GM15510 (cell line): ENCODE results near the gene DAP.

Source experiments
- POLR2A ChIP-seq: IDR thresholded peaks from 3 replicates; pipeline ENCODE4 v1.6.1; 2011; ENCODE audit warnings: borderline replicate concordance; ENCODE audit not compliant: insufficient read length; ENCODE audit errors: extremely low read depth

DAP gene

DNA sequence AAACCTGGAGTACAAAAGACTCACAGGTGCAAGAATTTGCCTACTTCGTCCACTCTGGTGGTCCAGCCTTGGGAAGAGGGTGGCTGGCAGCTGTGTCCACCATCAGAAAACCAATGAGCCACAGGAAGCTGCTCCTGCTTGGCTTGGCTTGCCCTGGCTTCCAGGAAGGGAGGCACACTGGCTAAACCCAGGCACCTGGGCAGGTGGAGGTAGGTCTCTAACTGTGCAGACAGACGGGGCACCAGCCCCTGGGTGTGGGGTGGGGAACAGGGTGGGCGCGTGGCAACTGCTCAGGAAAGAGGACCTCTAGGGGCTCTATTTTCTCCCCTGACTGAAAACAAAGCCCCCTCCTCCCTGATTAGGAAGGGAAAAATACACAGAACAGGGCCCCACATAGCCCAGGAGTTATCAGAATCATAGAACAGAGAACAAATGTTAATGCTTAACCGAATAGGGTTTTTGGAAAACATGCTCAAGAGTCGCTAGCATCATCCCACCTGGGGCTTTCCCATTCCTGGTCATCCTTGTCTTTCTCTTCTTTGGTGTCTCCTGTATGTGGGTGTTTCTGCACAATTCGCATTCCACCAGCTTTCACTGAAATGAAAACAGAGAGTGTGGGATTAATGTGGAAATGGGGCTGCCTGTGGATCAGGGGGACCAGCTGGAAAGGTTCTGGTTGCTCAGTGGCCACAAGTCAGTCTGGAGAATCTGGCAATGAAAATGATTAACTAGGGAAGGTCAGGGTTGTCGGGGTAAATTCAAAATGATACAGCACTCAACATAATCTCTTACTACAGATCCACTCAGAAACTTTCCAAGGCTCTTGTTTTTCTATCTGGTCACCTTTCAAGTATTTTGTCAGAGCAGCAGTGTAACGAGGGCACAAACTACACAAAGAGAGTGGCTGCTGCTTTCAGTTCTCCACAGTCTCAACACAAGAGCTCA, 13.1 kb downstream of the DAP start:
- no peak for TF ChIP-seq POLR2A

- TF ChIP-seq POLR2A, result no peak
Measured at GRCh38 chr5:10746711-10747110, 14.3 kb downstream of the DAP start.

DNA sequence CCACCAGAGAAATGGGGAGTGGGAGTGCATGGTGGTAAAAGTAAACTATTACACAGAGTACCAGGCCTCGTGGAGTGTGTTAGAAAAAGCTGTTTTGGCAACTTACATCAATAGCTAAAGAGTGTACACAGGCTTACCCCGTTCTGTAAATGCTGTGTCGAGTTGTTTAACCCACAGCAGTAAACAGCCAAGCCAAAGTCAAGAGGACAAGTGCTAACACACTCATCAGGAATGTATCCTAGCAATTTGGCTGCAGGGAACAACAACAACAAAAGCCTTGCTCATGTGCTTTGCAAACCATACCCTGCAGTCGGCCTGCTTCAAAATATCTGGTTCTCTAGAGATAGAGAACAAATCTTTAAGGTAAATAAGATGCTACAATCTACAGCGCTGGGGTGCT, 15.9 kb downstream of the DAP start:
- no peak for TF ChIP-seq POLR2A

DNA sequence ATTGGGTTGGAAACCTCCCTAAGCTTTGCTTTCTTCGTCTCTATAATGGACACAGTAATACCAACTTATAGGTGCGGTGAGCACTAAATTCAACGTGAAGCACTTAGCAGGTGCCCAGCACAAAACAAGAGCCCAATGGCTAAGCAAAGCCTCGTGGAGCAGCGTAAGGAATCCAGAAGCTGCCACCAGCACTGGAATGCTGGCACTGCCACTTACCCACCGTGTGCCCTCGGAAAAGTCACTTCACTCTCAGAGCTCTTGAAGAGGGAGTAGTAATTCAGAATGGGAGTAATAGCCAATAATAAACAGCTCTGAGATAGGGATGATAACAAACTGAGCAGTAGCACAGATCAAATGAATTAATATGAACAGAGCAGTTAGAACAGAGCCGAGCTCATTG, 16.4 kb downstream of the DAP start:
- TF ChIP-seq POLR2A, result no peak

GRCh38 chr5:10743951-10744350, 17.1 kb downstream of the DAP start:
- TF ChIP-seq POLR2A, result no peak

- TF ChIP-seq POLR2A, result no peak
Measured at GRCh38 chr5:10743526-10743925, 17.5 kb downstream of the DAP start.

DNA sequence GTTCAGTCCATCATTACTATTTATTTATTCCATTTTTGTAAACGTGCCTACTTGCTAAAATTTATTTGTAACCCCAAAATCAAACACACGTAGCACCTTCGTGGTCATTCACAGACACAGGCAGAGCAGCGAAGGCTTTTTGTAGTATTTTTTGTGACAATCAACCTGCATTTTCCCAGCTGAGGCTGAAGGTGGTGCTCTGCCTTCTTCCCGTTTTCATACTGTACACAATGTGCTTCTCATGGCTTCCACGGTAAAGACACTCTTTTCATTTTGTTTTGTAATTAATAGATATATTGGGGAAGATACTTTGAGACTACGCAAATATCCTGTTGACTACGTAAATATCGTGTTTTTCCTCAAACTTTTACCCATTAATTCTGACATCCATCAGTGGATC, 19.4 kb downstream of the DAP start:
- no peak for TF ChIP-seq POLR2A

GRCh38 chr5:10740384-10740783, 20.6 kb downstream of the DAP start:
- TF ChIP-seq POLR2A, result no peak

GRCh38 chr5:10737880-10738279, 23.2 kb downstream of the DAP start:
- no peak for TF ChIP-seq POLR2A

GRCh38 chr5:10736808-10737207, 24.2 kb downstream of the DAP start:
- no peak for TF ChIP-seq POLR2A

DNA sequence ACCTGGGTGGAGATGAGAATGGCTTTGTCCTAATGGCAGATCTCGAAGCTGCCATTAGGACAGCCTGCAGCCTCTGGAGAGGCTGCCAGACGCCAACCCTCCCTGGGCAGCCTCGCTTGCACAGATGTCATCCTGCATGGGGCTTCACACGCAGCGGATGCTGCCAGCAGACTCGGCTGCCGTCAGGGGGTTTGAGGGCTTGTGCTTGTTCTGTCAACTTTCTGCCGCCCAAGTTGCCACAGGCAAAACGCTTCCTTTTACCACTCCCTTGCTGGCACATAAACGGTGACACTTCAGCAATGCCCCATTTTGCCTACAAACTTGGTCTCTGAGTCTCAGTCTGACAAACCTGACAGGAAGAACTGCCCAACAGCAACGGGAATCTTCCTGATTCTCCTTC, 24.7 kb downstream of the DAP start:
- no peak for TF ChIP-seq POLR2A

GRCh38 chr5:10735569-10736276, 25.3 kb downstream of the DAP start:
- no peak for TF ChIP-seq POLR2A

DNA sequence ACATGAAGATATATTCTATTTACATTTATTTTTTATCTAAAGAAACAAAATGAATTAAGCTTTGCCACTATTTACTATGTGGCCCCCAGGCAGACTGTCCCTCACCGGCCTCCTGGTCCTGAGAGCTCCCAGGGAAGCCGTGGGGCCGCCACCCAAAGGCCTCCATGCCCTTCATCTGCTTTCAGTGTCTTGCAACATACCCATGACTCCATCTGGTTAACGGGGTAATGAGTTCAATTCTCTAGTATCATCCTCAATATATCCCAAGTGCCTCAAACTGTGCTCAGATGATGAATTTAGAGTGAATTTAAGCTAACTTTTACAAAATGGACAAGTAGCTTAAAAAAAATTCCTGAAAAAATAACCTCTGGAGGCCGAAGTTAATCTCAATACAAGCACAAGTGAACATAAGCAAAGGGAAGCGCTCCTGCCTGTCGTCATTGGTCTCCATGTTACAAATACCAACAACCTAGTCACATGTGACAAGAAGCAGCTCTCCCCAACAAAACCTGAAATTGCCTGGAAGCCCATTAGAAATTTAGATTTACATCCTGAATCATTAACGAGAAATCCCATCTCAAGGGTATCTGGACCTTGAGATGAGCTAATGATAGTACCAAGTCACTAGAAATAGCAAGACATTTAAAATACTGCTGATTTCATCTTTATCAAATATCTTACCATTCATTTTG, 26.1 kb downstream of the DAP start:
- no peak for TF ChIP-seq POLR2A

DNA sequence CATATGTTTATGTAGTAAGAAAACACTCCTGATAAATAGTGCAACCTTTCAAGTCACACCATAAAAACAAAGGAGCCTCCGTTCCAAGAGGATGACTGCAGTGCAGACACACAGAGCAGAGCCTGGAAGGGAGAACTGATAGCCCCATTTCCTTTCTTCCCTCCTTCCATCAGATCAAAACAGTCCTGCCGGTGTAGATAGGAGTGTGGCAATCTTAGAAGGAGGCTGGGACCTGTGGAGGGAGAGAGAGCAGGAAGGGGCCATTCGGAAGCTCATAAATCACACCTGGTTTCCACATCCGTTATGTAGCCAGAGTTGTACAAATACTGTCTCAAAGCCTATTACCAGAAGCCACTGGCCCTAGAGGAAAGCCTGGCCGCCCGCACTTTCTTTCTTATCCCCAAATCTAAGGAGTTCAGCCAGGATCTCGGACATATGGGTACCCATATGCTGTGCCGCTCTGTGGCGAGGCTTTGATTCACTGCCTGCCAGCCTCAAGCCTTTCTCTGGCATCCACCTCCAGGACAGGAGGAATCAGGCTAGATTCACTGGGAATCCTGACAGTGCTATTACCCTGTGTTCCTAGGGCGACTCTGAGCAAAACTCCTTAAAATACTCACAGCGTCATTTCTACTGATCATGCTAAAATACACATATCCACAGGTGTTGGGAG, 26.9 kb downstream of the DAP start:
- TF ChIP-seq POLR2A, result no peak

- no peak for TF ChIP-seq POLR2A
Measured at GRCh38 chr5:10733426-10733825, 27.6 kb downstream of the DAP start.

- no peak for TF ChIP-seq POLR2A
Measured at GRCh38 chr5:10731913-10732312, 29.1 kb downstream of the DAP start.

GRCh38 chr5:10730043-10730351, 31.0 kb downstream of the DAP start:
- TF ChIP-seq POLR2A, result no peak
